Measurements from ENCODE around the gene SPDYE4. TPM values are rescaled to one million over a fixed set of nuclear protein-coding genes. Genes with fewer than 3 reads are reported as not detected.
A peak's percentile ranks its signal among the peaks of the same experiment; 100 is the strongest.

SPDYE4 gene
- total and polyA plus RNA-seq, 8 donors: not detected

GRCh38 chr17:8729860-8730259 is 28.5 kb downstream of the SPDYE4 start:
- Histone ChIP-seq H3K9me3 (no peaks in the 10 kb centered on the region), H3K4me3 (no peak overlapping the region), H3K36me3 (no peaks in the 10 kb centered on the region), H3K4me1 (no peaks in the 10 kb centered on the region), H3K27ac (no peak overlapping the region), H3K27me3 (peaks cover 0 to 9% (median 3%) of the 10 kb centered on the region in 3 donors)
- DNase-seq: no peak
- intact Hi-C loops (cut with DNase I; ENCODE audit: low total_unique reads): no loop called here
- 86 to 90% (median 88%) methylated on average over 13 of the region's 13 CpGs for whole genome bisulfite sequencing, 5 donors
- TF ChIP-seq POLR2A (IDR thresholded peaks at IDR 0.05) (no peak), POLR2AphosphoS5 (IDR thresholded peaks at IDR 0.05) (no peak)

- intact Hi-C loops (cut with DNase I; ENCODE audit: low total_unique reads): no loop called here
- DNase-seq: no peak
- H3K36me3 ChIP-seq: no peaks in the 10 kb centered on the region
- H3K27ac ChIP-seq: no peak overlapping the region
- H3K27me3 ChIP-seq: peaks cover 0 to 9% (median 3%) of the 10 kb centered on the region in 3 donors
- H3K4me1 ChIP-seq: no peaks in the 10 kb centered on the region
- 84 to 97% (median 85%) methylated on average over 8 of the region's 8 CpGs for WGBS, 5 donors
- no peaks in the 10 kb centered on the region for H3K9me3 ChIP-seq
- TF ChIP-seq POLR2AphosphoS5 (IDR thresholded peaks at IDR 0.05): no peak
- no peak for TF ChIP-seq POLR2A (IDR thresholded peaks at IDR 0.05)
- TF ChIP-seq EP300 (IDR thresholded peaks at IDR 0.05): no peak
- TF ChIP-seq CTCF (IDR thresholded peaks at IDR 0.05): no peak
- H3K4me3 ChIP-seq: no peak overlapping the region
These were observed 28.9 kb downstream of the SPDYE4 start for GRCh38 chr17:8729421-8729820.

GRCh38 chr17:8728971-8729370 is 29.4 kb downstream of the SPDYE4 start:
- WGBS, 5 donors: 76 to 86% (median 79%) methylated on average over 5 of the region's 5 CpGs
- H3K27ac ChIP-seq: no peak overlapping the region

GRCh38 chr17:8728251-8728938 is 30.0 kb downstream of the SPDYE4 start:
- intact Hi-C loops (cut with DNase I; ENCODE audit: low total_unique reads): no loop called here
- no peak for TF ChIP-seq POLR2AphosphoS5 (IDR thresholded peaks at IDR 0.05)
- TF ChIP-seq CTCF (IDR thresholded peaks at IDR 0.05): no peak
- no peak for TF ChIP-seq EP300 (IDR thresholded peaks at IDR 0.05)
- Histone ChIP-seq H3K36me3 (no peaks in the 10 kb centered on the region), H3K27me3 (peaks cover 0 to 9% (median 3%) of the 10 kb centered on the region in 3 donors), H3K4me1 (no peaks in the 10 kb centered on the region), H3K9me3 (no peaks in the 10 kb centered on the region), H3K4me3 (no peak overlapping the region), H3K27ac (no peak overlapping the region)
- no peak for DNase-seq
- WGBS, 5 donors: 72 to 83% (median 80%) methylated on average over 12 to 13 of the region's 13 CpGs

More at GRCh38 chr17:8728971-8729370, 29.4 kb downstream of the SPDYE4 start:
- Histone ChIP-seq H3K36me3 (no peaks in the 10 kb centered on the region), H3K4me3 (no peak overlapping the region), H3K9me3 (no peaks in the 10 kb centered on the region), H3K27me3 (peaks cover 0 to 9% (median 3%) of the 10 kb centered on the region in 3 donors), H3K4me1 (no peaks in the 10 kb centered on the region)
- DNase-seq: no peak
- intact Hi-C loops (cut with DNase I; ENCODE audit: low total_unique reads): no loop called here
- TF ChIP-seq POLR2AphosphoS5 (IDR thresholded peaks at IDR 0.05) (no peak), CTCF (IDR thresholded peaks at IDR 0.05) (no peak), POLR2A (IDR thresholded peaks at IDR 0.05) (no peak), EP300 (IDR thresholded peaks at IDR 0.05) (no peak)

GRCh38 chr17:8726941-8727555 is 31.3 kb downstream of the SPDYE4 start:
- Histone ChIP-seq H3K4me1 (no peaks in the 10 kb centered on the region), H3K4me3 (no peak overlapping the region), H3K9me3 (no peaks in the 10 kb centered on the region), H3K27ac (no peak overlapping the region), H3K36me3 (no peaks in the 10 kb centered on the region), H3K27me3 (peaks cover 0 to 9% (median 3%) of the 10 kb centered on the region in 3 donors)
- intact Hi-C loops (cut with DNase I; ENCODE audit: low total_unique reads): no loop called here
- TF ChIP-seq EP300 (IDR thresholded peaks at IDR 0.05) (no peak), POLR2AphosphoS5 (IDR thresholded peaks at IDR 0.05) (no peak), POLR2A (IDR thresholded peaks at IDR 0.05) (no peak), CTCF (IDR thresholded peaks at IDR 0.05) (no peak)
- DNase-seq: peak in 1 of 2 donors; percentile 47
- WGBS, 5 donors: 57 to 67% (median 66%) methylated on average over 17 of the region's 17 CpGs
